GM23248 (cell line): Measurements from ENCODE around the gene SNTG2.

Experiments
- EZH2 ChIP-seq: fragments of 200-600 bp; sonication (generic); IDR thresholded peaks from 2 replicates; pipeline ENCODE4 v1.6.1; 2018; ENCODE audit warnings: antibody characterized with exemption, mild to moderate bottlenecking; ENCODE audit not compliant: insufficient read depth, poor library complexity, severe bottlenecking
- EZH2phosphoT487 ChIP-seq: fragments of 200-600 bp; sonication (generic); IDR thresholded peaks from 2 replicates; pipeline ENCODE4 v1.6.1; 2018; ENCODE audit warnings: antibody characterized with exemption, moderate library complexity, mild to moderate bottlenecking, low read depth; ENCODE audit not compliant: insufficient read depth

DNA sequence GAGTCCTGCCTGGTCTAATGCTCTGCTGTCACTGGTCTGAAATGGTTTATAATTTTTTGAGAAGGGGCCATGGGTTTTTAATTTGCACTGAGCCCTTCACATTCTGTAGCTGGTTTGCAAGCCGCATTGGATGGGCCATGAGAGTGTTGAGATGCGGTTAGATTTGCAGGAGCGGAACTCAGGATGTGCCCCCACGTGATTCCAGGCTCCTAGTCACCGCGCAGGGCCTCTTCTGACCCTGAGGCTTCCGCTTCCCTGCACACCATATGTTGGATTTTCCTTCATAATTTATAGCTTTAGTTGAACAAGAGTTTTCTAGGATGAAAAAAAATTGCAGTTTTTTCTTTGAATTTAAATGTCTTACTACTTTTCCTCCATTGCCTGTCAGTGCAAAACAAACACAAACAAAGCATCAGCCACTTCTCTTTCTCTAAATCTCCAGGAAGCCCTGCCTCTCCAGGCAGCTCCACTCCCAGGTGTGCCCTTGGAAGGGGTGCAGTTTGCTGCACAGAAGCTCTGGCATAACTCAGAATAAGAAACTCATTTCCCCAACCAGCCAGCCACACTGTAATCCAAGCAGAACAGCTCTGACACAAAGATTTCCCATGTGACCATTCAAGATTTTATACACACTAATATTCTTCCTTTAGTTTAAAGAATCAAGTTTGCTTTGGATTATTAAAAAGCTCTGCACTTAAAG, 444.2 kb downstream of the SNTG2 start:
- TF ChIP-seq EZH2 (no peak), EZH2phosphoT487 (no peak)
